DMS114 treated with DMSO at 0.1 percent for 48 hours (cell line): ENCODE data around the gene FUT4.
"Not testable (repeated sequence)": the region's sequence is repeated elsewhere in the genome, so short reads cannot be mapped to it uniquely, and the experiment has no call there.

Experiments used
- DNase-seq: peaks from one replicate; lab custom pipeline; 2025; ENCODE audit not compliant: unreplicated experiment; lab: John Stamatoyannopoulos, UW

The FUT4 gene

DNA sequence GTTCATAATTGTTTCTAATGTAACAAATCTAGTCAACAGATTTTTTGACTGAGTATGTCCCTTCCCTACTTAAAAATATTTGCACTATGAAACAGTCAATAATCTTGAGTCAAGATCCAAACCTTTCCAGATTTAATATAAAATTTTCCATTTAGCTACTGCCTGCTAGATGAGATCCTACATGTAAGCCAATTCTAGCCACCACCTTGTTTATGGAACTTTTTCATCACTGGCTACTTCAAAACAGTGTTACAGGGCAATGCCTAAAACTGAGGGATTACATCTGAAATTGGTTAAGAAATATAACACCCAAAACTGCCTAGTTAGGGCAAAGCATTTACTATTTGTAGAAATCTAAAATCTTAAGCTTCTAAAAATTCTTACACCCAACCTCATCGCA, 10.5 kb upstream of the FUT4 start:
- no peak for DNase-seq

DNA sequence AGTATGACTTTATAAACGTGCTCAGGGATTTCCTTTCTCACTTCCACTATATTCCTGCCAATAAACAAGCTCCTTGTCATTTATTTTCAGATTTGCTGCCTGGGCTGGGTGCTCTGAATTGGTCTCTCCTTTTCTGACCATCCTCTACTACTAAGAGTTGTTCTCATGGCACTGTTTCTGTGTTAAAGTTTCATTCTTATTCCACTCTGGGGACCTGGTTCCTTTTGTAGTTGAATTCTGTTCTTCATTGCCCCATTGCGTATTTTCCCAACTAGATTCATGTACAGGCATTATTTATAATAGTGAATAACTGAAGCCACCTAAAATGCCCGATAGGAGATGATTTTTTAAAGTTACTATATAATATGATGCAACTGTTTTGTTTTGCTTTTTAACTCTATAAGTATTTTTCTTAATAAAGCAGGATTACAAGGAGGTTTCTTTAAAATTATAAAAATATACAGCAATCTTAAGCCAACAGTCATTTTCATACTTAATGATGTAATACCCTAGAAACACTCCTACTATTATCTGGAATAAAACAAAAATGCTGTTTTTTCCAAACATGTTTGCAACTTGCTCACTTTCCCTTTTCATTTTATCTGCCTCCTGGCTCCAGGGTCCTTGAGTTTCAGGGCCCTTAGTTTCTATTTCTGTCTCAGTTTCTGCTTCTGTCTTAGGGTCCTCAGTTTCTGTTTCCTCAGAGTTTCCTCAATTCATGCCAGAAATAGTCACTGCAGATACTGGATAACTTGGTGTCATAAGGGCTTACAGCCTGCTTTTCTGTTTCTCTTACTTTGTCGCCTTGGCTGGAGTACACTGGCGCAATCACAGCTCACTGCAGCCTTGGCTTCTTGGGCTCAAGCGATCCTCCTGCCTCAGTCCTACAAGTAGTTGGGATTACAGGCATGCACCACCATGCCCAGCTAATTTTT, 9.8 kb upstream of the FUT4 start:
- no peak for DNase-seq

DNA sequence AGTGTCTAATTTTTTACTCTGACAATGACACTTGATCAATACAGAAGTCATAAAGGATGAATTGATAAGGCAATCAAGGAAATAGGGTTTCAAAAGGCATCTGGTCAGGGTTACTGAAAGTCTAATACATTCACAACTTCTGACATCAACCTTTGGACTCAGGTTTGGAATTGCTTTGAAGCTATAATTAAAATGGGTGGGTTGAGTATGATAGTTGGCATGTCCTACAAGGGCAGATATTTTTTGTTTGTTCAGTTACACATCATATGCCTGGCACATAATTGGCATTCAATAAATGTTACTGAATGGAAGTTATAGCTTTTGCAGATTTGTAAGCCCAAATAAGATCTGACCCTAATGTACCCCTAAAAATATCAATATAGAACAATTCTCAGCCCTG, 7.3 kb upstream of the FUT4 start:
- DNase-seq: no peak

DNA sequence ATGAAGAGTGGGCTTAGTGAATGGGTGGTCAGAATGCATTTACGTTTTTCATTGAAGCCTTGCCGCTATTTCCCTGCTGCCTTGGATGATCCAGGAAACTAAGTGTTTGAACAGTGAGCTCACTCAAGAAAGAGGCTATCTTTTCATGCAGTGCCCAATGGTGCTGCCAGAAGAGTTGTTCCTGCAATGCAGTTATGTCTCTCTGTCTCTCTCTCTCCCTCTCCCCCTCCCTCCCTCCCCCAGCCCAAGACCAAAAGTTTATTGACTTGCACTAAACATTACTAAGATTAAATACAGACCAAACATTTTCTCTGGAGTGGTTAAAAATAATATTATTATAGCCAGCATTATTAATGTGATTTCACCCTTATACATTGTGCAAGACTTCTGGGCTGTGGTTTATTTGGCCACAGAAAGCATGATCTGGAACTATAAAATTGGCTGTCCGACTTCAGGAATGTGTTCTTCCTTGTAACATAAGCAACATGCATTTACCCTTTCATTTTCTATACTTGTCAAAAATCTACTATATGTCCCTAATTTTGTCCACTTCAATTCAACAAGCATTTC, 6.6 kb upstream of the FUT4 start:
- DNase-seq: no peak

GRCh38 chr11:94539420-94539819, 4.3 kb upstream of the FUT4 start:
- DNase-seq: no peak

DNA sequence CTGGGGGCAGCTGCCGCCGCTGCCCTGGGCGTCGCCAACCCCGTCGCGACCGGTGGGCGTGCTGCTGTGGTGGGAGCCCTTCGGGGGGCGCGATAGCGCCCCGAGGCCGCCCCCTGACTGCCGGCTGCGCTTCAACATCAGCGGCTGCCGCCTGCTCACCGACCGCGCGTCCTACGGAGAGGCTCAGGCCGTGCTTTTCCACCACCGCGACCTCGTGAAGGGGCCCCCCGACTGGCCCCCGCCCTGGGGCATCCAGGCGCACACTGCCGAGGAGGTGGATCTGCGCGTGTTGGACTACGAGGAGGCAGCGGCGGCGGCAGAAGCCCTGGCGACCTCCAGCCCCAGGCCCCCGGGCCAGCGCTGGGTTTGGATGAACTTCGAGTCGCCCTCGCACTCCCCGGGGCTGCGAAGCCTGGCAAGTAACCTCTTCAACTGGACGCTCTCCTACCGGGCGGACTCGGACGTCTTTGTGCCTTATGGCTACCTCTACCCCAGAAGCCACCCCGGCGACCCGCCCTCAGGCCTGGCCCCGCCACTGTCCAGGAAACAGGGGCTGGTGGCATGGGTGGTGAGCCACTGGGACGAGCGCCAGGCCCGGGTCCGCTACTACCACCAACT, 1.0 kb downstream of the FUT4 start:
- no peak for DNase-seq

GRCh38 chr11:94545264-94546161, 1.8 kb downstream of the FUT4 start:
- DNase-seq: no peak

GRCh38 chr11:94546162-94546470, 2.4 kb downstream of the FUT4 start:
- no peak for DNase-seq

DNA sequence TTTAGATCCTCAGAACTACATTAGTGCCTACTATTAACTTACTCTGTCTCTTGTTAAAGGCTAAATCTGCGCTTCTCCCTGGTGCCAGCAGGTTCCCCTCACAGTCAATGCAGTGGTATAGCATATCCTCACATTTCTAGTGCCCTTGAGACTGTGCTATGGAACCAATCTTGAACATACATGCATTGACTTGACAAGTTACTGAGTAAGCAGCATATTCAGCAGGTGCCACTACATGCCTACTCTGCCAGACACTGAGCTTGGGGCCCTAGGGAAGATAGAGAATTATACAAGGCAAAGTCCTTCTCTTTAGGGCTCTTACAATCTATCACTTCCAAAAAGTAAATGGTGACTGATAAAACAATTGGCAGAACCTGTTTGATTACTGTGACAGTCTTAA, 3.2 kb downstream of the FUT4 start:
- no peak for DNase-seq

DNA sequence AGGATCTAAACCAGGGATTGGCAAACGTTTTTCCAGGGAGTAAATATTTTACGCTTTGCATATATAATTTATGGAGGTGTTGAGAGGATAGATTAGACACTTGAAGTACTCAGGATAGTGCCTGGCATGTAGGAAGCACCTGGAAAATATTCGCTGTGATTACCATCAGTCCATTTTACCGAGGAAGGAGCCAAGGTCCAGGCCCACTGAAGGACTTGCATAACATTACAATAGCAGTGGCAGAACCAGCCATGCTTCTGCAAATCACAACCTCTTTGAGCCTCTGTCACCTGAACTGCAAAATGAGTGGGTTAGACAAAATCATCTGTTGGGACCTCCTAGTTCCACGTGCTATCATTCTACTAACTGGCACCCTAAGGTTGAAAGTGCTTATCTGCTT, 5.4 kb downstream of the FUT4 start:
- DNase-seq: no peak

GRCh38 chr11:94550513-94550912, 6.8 kb downstream of the FUT4 start:
- DNase-seq: no peak

GRCh38 chr11:94553938-94554337, 10.2 kb downstream of the FUT4 start:
- DNase-seq: no peak

- not testable (repeated sequence) for DNase-seq
Measured at GRCh38 chr11:94555752-94556329, 12.1 kb downstream of the FUT4 start.

DNA sequence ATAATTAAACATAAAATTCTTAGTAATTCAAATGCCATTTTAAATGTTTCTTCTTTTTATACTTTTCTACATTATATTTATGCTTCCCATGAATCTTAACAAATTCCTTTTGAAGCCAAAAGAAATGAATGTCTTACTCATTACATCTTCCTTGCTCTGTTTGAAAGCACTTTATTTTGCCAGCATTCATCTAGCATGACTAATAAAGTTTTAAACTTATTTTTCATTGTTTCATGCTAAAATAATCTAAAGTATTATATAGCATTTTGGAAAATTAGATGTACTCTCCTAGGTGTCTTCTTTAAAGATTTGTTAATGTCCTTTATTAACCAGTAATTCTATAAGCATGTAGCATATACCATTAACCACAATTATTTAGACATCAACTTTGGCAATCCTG, 13.7 kb downstream of the FUT4 start:
- no peak for DNase-seq

DNA sequence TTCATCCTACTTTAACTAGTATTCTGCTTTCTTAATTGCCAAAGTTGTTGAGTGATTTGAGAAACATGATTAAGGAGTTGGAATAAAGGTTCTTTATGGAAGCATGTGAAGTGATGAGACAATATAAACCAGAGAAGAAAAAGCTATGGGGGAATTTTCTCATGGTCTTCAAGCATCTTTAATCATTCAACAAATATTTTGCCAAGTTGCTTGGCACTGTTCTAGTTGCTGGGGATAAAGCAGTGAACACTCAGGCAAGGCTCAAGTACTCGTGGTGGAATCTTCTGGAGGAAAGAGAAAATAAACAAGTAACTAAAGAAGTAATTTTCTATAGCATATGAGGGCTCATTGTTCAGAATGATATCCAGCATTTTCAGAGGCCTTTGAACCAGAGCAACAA, 14.3 kb downstream of the FUT4 start:
- no peak for DNase-seq

GRCh38 chr11:94558468-94558867, 14.7 kb downstream of the FUT4 start:
- DNase-seq: no peak

GRCh38 chr11:94558932-94559331, 15.2 kb downstream of the FUT4 start:
- no peak for DNase-seq

GRCh38 chr11:94559361-94559760, 15.6 kb downstream of the FUT4 start:
- no peak for DNase-seq

GRCh38 chr11:94560834-94561233, 17.1 kb downstream of the FUT4 start:
- DNase-seq: no peak

- DNase-seq: no peak
Measured at GRCh38 chr11:94563176-94563847, 19.6 kb downstream of the FUT4 start.
